Endodermal cell (in vitro differentiated cells): ENCODE results near the gene PELI2. TPM values are rescaled to one million over a fixed set of nuclear protein-coding genes. Genes with fewer than 3 reads are reported as not detected.

Experiments
- DNase-seq: peaks from one replicate; pipeline ENCODE4 v3.0.0-alpha.2; 2017
- H3K27ac ChIP-seq: 2 replicates; pipeline ENCODE4 v1.5.1; 2013; ENCODE audit warnings: mild to moderate bottlenecking, low read depth, low read length, moderate library complexity
- H3K27me3 ChIP-seq: 2 replicates; pipeline ENCODE4 v1.6.1; 2013; ENCODE audit warnings: mild to moderate bottlenecking, low read length, moderate library complexity; ENCODE audit not compliant: insufficient read depth, control insufficient read depth, poor library complexity, severe bottlenecking
- H3K36me3 ChIP-seq: 2 replicates; pipeline ENCODE4 v1.7.0; 2013; ENCODE audit warnings: mild to moderate bottlenecking, low read length, moderate library complexity; ENCODE audit not compliant: control insufficient read depth, insufficient read depth
- H3K4me1 ChIP-seq: one replicate; pipeline ENCODE4 v1.7.0; 2013; ENCODE audit warnings: low read length; ENCODE audit not compliant: control insufficient read depth, insufficient read depth
- H3K4me3 ChIP-seq: 2 replicates; pipeline ENCODE4 v1.5.1; 2013; ENCODE audit warnings: mild to moderate bottlenecking, low read length, moderate library complexity
- H3K9ac ChIP-seq: 2 replicates; pipeline ENCODE4 v1.6.1; 2013; ENCODE audit warnings: mild to moderate bottlenecking, low read length, moderate library complexity; ENCODE audit not compliant: poor library complexity, severe bottlenecking; ENCODE audit errors: extremely low read depth
- H3K9me3 ChIP-seq: 2 replicates; pipeline ENCODE4 v1.6.1; 2013; ENCODE audit warnings: mild to moderate bottlenecking, low read length, moderate library complexity; ENCODE audit not compliant: control insufficient read depth
- H3K27ac Mint-ChIP-seq: 2 replicates; pipeline ENCODE4 v1.8.0; 2020; ENCODE audit warnings: mixed read lengths
- H3K27me3 Mint-ChIP-seq: 2 replicates; pipeline ENCODE4 v1.8.0; 2021; ENCODE audit warnings: mild to moderate bottlenecking, mixed read lengths; ENCODE audit not compliant: insufficient read depth
- H3K36me3 Mint-ChIP-seq: 2 replicates; pipeline ENCODE4 v1.8.0; 2020; ENCODE audit warnings: low read depth, mixed read lengths
- H3K4me1 Mint-ChIP-seq: 2 replicates; pipeline ENCODE4 v1.8.0; 2020; ENCODE audit warnings: mixed read lengths
- H3K4me3 Mint-ChIP-seq: 2 replicates; pipeline ENCODE4 v1.8.0; 2020; ENCODE audit warnings: mild to moderate bottlenecking, moderate library complexity, mixed read lengths
- H3K9me3 Mint-ChIP-seq: 2 replicates; pipeline ENCODE4 v1.8.0; 2020; ENCODE audit warnings: mild to moderate bottlenecking, mixed read lengths
- WGBS, 2 experiments: methylation state at CpG; one replicate each; pipeline versions ENCODE4 v1.1.5 to v1.1.7; 2013; ENCODE audit warnings: missing lambda C conversion rate in 2 of 2, mixed read lengths in 1 of 2; ENCODE audit not compliant: insufficient coverage in 1 of 2, insufficient read length in 1 of 2; 5-methylcytosine and 5-hydroxymethylcytosine counted together
- total RNA-seq, 2 donors: library from RNA; stranded (reverse); fragmentation: NEBNext Ultra II Directional in 1 of 2; extraction: Animal tissue kit (Norgen Biotek cat#: 25700) in 1 of 2; gene quantifications; 2 replicates in 1 of 2; 3 replicates in 1 of 2; pipeline ENCODE4 v1.2.1, GENCODE V29; 2021
- TF ChIP-seq, protein P1 (sequence below): fragments of 200-600 bp; sonication (generic); conservative IDR thresholded peaks from 2 replicates; pipeline ENCODE4 v1.5.0; 2021; ENCODE audit warnings: antibody characterized with exemption, mild to moderate bottlenecking

The PELI2 gene
- total RNA-seq, 2 donors from 2014 or later: 5.9 to 8.1 TPM

DNA sequence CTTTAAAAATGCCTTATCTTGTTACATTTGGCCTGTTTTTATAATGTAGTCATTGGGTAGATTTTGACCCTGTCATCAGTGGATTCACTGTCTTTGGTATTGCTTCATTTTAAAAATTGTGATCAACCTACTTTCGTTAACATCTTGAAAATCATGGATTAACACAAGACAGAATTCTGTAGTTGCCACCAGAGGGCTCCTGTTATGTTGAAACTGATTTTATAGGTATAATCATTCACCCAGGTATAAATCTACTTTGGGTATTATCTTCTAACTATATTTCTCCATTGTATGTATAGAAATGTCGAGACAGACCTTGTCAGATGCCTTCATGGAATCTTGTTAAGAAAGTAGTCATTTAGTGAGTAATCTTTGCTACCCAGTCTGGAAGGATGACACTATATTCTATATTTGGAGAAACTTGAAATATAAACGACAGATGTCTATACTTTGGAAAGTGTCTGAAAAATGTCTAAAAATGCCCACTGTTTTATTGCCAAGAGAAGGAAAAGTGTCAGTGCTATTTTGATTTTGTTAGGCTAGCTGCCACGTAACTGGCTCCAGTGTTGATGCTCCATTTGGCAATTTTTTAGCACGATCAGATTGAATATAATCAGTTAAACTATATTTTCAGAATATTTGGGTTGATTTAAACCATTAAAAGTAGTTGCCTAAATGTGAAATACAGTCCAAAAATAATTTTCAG, 129.4 kb downstream of the PELI2 start:
- 84 to 94% methylated on average over 3 to 4 of the region's 5 CpGs for WGBS, 2 experiments

DNA sequence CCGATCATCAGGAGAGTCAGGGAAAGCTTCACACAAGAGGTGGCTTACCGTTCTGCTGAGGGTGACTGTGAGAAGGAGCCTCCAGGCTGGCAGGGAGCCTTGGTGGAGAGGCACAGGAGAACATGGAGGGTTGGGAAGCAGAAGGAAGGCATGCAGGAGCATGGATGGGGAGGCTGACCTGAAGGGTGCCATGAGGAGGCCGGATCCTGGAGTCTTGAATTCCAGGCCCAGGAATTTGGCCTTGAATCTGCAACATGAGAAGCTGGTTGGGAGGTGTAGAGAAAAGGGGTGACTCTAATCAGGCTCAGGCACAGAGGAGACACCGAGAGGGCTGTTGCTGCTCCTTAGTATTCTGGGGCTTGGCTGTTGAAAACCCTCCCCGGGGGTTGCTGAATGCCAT, 130.2 kb downstream of the PELI2 start:
- H3K27ac Mint-ChIP-seq: no peak overlapping the region
- H3K4me1 ChIP-seq: no peaks in the 10 kb centered on the region
- H3K9me3 Mint-ChIP-seq: no peaks in the 10 kb centered on the region
- DNase-seq: no peak
- no peak overlapping the region for H3K27ac ChIP-seq
- H3K4me3 Mint-ChIP-seq: no peak overlapping the region
- H3K36me3 Mint-ChIP-seq: no peaks in the 10 kb centered on the region
- no peaks in the 10 kb centered on the region for H3K36me3 ChIP-seq
- 78 to 86% methylated on average over 4 to 5 of the region's 5 CpGs for WGBS, 2 experiments
- no peaks in the 10 kb centered on the region for H3K27me3 Mint-ChIP-seq
- no peaks in the 10 kb centered on the region for H3K9me3 ChIP-seq
- no peaks in the 10 kb centered on the region for H3K4me1 Mint-ChIP-seq
- H3K27me3 ChIP-seq: no peaks in the 10 kb centered on the region
- TF ChIP-seq, protein P1, sequence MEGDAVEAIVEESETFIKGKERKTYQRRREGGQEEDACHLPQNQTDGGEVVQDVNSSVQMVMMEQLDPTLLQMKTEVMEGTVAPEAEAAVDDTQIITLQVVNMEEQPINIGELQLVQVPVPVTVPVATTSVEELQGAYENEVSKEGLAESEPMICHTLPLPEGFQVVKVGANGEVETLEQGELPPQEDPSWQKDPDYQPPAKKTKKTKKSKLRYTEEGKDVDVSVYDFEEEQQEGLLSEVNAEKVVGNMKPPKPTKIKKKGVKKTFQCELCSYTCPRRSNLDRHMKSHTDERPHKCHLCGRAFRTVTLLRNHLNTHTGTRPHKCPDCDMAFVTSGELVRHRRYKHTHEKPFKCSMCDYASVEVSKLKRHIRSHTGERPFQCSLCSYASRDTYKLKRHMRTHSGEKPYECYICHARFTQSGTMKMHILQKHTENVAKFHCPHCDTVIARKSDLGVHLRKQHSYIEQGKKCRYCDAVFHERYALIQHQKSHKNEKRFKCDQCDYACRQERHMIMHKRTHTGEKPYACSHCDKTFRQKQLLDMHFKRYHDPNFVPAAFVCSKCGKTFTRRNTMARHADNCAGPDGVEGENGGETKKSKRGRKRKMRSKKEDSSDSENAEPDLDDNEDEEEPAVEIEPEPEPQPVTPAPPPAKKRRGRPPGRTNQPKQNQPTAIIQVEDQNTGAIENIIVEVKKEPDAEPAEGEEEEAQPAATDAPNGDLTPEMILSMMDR: no peak
- H3K4me3 ChIP-seq: no peak overlapping the region
- H3K9ac ChIP-seq: no peak overlapping the region

More for the DNA sequence above, 129.4 kb downstream of the PELI2 start:
- Histone ChIP-seq H3K9ac (no peak overlapping the region), H3K36me3 (no peaks in the 10 kb centered on the region), H3K4me3 (no peak overlapping the region), H3K27ac (no peak overlapping the region), H3K27me3 (no peaks in the 10 kb centered on the region), H3K9me3 (no peaks in the 10 kb centered on the region), H3K4me1 (no peaks in the 10 kb centered on the region)
- Mint-ChIP-seq H3K4me1 (no peaks in the 10 kb centered on the region), H3K27ac (no peak overlapping the region), H3K4me3 (no peak overlapping the region), H3K27me3 (no peaks in the 10 kb centered on the region), H3K9me3 (no peaks in the 10 kb centered on the region), H3K36me3 (no peaks in the 10 kb centered on the region)
- TF ChIP-seq, protein P1: peak; percentile 76
- DNase-seq: no peak

GRCh38 chr14:56261046-56261445, 142.8 kb downstream of the PELI2 start:
- Histone ChIP-seq H3K9ac (no peak overlapping the region), H3K36me3 (no peaks in the 10 kb centered on the region), H3K4me3 (no peak overlapping the region), H3K27ac (no peak overlapping the region), H3K4me1 (no peaks in the 10 kb centered on the region), H3K27me3 (no peaks in the 10 kb centered on the region), H3K9me3 (peaks cover 7% of the 10 kb centered on the region)
- 95 to 100% methylated on average over 1 to 4 of the region's 4 CpGs for WGBS, 2 experiments
- H3K36me3 Mint-ChIP-seq: no peaks in the 10 kb centered on the region
- DNase-seq: no peak
- no peak overlapping the region for H3K27ac Mint-ChIP-seq
- TF ChIP-seq, protein P1: no peak
- no peaks in the 10 kb centered on the region for H3K4me1 Mint-ChIP-seq
- H3K27me3 Mint-ChIP-seq: no peaks in the 10 kb centered on the region
- H3K9me3 Mint-ChIP-seq: peaks cover 10% of the 10 kb centered on the region
- no peak overlapping the region for H3K4me3 Mint-ChIP-seq
